ENCODE data around the gene C2orf76. TPM values are rescaled to one million over a fixed set of nuclear protein-coding genes. Genes with fewer than 3 reads are reported as not detected.

The C2orf76 gene
- total and polyA plus RNA-seq, 2 donors = 20.2 to 25.3 TPM

DNA sequence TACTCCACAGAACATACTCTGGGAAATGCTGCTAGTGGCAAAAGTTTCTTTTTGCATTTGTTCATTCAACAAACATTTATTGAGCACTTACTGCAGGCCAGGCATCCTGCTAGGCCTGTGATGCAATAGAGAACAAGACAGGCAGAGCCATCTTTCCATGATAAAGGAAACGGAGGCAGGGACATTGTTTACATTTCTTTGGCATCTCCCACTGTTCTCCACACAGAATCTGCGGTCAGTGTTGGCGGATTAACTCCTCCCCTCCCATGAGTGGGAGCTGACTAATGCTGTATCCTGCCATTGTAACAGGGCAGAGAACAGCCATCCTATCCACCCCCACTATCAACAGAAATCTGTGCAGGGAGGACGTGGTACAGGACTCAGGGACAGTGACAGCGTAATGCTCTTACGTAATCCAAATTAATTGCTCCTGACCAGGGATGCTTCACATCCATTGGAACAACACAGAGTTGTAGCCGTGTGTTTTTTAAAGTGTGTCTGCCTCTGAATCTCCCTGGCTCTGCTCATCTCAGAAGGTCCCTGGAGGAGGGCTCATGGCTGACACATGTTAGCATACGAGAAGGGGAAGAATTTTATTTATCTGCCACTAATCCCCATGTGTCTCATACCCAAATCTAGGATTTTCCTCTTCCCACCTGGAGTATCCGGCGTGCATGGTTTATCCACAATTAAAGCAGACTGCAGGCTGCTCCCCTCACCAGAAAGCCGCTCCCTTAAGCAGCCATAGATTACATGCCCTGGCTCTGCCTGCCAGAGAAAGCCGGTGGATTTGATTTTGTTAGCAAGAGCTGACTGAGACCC lies 110.7 kb downstream of the C2orf76 start:
- Histone ChIP-seq H3K4me1 (ENCODE audit: insufficient read depth) (no peaks in the 10 kb centered on the region), H3K4me3 (ENCODE audit: low read depth, low read length) (no peak overlapping the region), H3K27ac (ENCODE audit: low read depth) (no peak overlapping the region), H3K36me3 (ENCODE audit: insufficient read depth) (no peaks in the 10 kb centered on the region)
- WGBS = 39% methylated on average over 12 of the region's 12 CpGs
- DNase-seq (ENCODE audit: extremely low spot score) = peak; percentile 14

DNA sequence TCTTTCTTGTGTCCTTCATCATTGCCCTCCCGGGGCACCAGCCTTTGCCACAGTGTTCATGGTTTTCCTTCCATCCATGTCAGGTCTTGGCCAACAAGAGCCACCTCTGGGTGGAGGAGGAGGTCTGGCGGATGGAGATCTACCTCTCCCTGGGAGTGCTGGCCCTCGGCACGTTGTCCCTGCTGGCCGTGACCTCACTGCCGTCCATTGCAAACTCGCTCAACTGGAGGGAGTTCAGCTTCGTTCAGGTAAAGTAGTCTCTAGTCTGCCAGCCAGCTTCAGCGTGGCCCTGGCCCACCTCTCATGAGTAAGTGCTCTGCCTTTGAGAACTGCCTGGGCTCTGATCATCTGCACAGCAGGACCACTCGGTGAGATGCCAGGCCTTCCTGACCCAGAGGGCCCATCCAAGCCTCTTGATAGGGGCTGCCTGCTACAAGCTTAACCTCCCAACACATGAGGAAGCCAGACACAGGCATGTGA lies 112.0 kb downstream of the C2orf76 start:
- no peak overlapping the region for H3K4me3 ChIP-seq (ENCODE audit: low read depth, low read length)
- H3K27ac ChIP-seq (ENCODE audit: low read depth) = no peak overlapping the region
- H3K36me3 ChIP-seq (ENCODE audit: insufficient read depth) = no peaks in the 10 kb centered on the region
- 97% methylated on average over 10 of the region's 10 CpGs for WGBS
- no peak for DNase-seq (ENCODE audit: extremely low spot score)
- no peaks in the 10 kb centered on the region for H3K4me1 ChIP-seq (ENCODE audit: insufficient read depth)

DNA sequence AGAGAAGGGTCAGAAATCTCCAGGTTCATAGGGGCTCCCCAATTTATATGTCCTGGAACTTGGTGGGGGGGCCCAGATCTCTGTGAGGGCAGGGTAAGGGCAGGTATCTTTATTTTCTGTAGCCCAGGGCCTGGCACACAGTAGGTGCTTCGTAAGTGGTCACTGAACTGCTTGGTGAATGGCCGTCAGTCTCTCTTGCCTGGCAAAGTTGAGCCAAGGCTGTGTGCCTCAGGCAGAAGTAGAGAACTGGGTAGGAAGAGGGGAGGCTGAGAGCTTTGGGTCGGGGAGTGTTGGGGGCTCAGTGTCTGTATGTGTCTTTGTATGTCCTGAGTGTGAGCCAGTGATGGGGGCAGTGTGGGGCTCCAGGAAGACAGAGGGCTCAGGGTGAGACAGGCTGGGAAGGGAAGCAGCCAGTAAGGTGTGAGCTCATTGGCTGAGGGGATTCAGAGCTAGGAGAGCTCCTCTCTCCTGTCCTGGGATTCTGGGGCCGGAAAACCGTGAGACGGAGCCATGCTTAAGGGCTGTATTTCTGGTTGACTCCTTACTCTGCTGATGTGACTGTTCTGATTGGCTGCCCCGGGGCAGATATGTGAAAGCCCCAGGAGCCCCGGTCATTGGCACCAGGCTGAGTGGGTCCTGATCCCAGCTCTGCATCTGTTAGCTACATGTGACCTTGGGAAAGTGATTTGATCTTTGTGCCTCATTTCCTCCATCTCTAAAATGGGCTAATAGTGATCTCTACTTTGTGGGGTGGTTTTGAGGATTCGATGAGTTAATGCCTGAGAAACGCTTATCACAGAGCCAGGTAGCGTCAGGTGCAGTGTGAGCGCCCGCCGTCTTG lies 112.7 kb downstream of the C2orf76 start:
- Histone ChIP-seq H3K36me3 (ENCODE audit: insufficient read depth) (no peaks in the 10 kb centered on the region), H3K4me3 (ENCODE audit: low read depth, low read length) (no peak overlapping the region), H3K4me1 (ENCODE audit: insufficient read depth) (no peaks in the 10 kb centered on the region), H3K27ac (ENCODE audit: low read depth) (no peak overlapping the region)
- no peak for DNase-seq (ENCODE audit: extremely low spot score)
- WGBS = 89% methylated on average over 14 of the region's 14 CpGs

DNA sequence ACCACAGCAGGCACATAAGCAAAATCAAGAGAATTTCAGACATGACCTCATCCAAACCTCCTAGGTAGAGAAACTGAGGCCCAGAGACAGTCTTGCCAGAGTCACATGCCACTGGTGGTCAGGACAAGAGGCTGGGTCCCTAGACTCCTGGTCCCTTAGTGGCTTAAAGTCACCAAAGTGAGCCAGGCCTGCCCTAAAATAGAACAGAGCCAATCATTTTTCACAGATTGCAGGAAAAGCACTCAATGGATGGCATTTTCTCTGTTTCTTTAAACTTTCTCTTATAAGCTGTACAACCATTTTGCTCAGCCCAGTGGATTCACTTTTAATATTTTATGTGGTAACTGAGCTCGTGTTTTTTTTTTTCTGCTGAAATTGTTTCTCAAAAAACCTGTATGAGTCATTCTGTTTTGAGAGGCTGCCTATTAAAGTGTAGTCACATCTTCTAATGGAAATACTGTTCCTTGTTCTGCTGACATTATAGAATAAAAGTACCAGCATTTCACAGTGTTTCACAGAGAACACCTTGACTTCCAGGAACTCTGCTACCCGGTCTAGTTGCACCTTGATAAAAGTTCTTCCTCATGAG lies 113.4 kb downstream of the C2orf76 start:
- no peak for DNase-seq (ENCODE audit: extremely low spot score)

More for the DNA sequence above, 113.4 kb downstream of the C2orf76 start:
- Histone ChIP-seq H3K4me1 (ENCODE audit: insufficient read depth) (no peaks in the 10 kb centered on the region), H3K4me3 (ENCODE audit: low read depth, low read length) (no peak overlapping the region), H3K27ac (ENCODE audit: low read depth) (no peak overlapping the region), H3K36me3 (ENCODE audit: insufficient read depth) (no peaks in the 10 kb centered on the region)
- 59% methylated on average over 2 of the region's 2 CpGs for WGBS

Other genes starting within 250 kb of the C2orf76 start
- not detected for gene C1QL2, start 208.1 kb downstream of the C2orf76 start, total RNA-seq
- gene C1QL2, start 208.1 kb downstream of the C2orf76 start, polyA plus RNA-seq = 0.04 TPM
- gene STEAP3, start 143.0 kb downstream of the C2orf76 start, total RNA-seq = 1.1 TPM
- gene STEAP3, start 143.0 kb downstream of the C2orf76 start, polyA plus RNA-seq = 10.6 TPM
- 65.6 TPM for gene DBI, start 143 bp upstream of the C2orf76 start, total RNA-seq
- gene DBI, start 143 bp upstream of the C2orf76 start, polyA plus RNA-seq = 203 TPM
- gene TMEM37, start 65.0 kb upstream of the C2orf76 start, total RNA-seq = 1.1 TPM
- 7.8 TPM for gene TMEM37, start 65.0 kb upstream of the C2orf76 start, polyA plus RNA-seq
- not detected for gene SCTR, start 157.6 kb upstream of the C2orf76 start, total RNA-seq
- not detected for gene SCTR, start 157.6 kb upstream of the C2orf76 start, polyA plus RNA-seq
- 0.95 TPM for gene CFAP221, start 177.6 kb upstream of the C2orf76 start, total RNA-seq
- gene CFAP221, start 177.6 kb upstream of the C2orf76 start, polyA plus RNA-seq = 0.09 TPM

Measured in urinary bladder (tissue), 4 donors.